GM21737 (cell line): ENCODE results near the gene UQCRHL.

Experiments
- ATAC-seq: cut with Tn5 transposase; IDR thresholded peaks from one replicate; pipeline ENCODE4 v1.9.1; 2021; ENCODE audit warnings: mild to moderate bottlenecking, moderate library complexity; ENCODE audit not compliant: unreplicated experiment

UQCRHL gene

DNA sequence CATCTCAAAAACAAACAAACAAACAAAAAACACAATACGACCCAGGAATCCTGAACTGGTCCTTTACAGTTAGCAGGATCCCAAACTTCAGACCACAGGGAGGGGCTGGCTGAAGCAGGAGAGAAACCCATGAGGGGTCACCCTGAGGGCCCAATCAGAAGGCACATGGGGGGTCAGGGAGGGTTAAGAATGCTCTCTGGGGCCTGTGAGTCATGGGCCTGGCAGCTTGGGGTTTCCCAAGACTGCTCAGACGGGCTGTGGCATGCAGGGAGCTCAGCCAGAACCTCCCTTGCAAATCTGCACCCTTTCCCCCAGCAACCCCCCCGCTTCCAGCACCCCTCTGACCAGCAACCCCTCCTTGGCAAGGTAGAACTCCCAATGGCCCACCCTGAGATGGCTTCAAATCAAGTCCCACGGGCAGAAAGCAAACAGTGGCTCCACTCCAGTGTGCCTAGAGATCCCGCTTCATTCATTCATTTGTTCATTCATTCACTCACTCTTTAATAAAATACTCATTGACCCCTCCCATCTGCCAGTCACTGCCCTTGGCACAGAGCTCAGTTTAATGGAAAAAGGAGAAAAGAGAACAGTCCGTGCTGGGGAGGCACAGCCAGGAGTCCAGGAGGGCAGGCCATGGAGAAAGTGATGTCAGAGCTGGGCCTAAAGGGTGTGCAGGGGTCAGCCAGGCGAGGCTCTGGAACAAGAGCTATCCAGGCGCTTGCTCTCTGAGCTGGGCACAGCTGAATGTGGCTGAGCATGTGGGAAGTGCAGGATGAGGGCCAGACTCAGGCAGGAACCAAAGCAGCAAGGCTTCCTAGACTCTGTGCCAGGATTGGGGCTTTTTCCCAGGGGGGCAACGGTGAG, 8.2 kb downstream of the UQCRHL start:
- ATAC-seq = no peak

GRCh38 chr1:15797614-15798390, 9.6 kb downstream of the UQCRHL start:
- no peak for ATAC-seq

GRCh38 chr1:15796086-15796462, 11.4 kb downstream of the UQCRHL start:
- no peak for ATAC-seq

GRCh38 chr1:15788624-15789301, 18.7 kb downstream of the UQCRHL start:
- no peak for ATAC-seq

- no peak for ATAC-seq
Observed at GRCh38 chr1:15786581-15786980, 20.9 kb downstream of the UQCRHL start.

GRCh38 chr1:15785683-15786082, 21.8 kb downstream of the UQCRHL start:
- ATAC-seq = no peak

GRCh38 chr1:15777909-15778707, 29.3 kb downstream of the UQCRHL start:
- no peak for ATAC-seq

DNA sequence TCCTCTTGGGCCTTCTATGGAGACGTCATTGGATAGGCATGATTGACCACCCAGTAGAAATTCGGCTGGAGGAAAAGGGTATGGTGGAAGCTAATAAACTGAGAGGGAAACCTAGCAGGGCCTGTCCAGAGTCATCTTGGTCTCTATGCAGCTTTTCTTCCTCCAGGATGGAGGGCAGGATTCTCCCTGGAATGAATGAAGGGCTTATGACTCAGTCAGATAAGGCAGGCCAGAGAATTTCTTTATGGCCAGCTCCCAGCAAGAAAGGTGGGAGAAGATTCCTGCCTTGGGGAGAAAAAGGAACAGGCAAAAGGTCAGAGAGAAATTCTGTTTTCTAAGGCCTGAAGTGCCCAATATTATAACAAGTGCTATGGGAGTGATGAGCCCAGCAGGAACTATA, 31.7 kb downstream of the UQCRHL start:
- ATAC-seq = no peak

DNA sequence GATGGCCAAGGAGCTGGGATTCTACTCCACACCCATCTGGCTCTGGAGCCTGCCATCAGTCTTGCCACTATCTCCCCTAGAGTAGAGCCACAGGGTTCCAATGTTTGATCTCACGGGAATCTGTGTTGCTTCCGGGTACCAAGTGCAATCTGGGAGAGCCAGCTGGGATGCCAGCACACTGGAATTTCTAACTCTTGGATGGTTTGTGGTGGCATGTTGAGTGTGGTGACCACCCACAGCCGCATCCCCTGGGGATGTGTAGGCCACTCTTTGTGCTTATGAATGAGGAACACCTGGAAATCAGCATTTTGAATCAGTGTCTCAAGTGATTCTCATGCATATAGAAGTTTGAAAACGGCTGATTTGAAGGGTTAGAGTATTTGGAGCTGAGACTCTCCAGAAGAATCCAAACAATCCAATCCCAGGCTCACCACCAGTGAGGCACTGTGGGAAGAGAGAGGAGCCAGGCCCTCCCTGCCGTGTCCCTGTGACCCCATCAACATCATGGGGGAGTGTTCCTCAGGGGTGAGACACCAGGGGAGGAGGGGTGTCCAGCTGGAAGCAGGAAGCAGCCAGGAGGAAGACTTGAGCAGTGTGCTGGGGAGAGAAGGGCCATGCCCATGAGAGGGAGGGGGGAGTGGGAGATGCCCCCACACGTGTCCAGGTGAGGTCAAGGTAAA, 35.5 kb downstream of the UQCRHL start:
- no peak for ATAC-seq

DNA sequence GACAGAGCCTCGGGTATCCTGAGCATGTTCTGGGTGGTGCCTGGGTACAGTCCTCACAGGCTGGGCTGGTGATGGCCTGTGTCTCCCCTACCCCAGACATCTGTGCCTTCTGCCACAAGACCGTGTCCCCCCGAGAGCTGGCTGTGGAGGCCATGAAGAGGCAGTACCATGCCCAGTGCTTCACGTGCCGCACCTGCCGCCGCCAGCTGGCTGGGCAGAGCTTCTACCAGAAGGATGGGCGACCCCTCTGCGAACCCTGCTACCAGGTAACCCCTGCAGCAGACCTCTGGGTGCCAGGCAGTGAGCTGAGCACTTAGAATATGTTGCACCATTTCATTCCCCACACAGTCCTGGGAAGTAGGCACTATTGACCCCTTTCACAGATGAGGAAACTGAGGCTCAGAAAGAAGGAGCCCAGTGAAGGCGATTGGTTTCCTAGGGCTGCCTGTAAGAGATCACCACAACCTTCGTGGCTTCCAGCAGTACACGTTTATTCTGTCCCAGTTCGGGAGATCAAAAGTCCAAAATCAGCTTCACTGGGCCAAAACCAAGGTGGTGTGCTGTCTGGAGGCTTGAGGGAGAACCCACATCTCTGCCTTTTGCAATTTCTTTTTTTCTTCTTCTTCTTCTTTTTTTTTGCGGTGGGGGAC, 37.0 kb downstream of the UQCRHL start:
- ATAC-seq = no peak

DNA sequence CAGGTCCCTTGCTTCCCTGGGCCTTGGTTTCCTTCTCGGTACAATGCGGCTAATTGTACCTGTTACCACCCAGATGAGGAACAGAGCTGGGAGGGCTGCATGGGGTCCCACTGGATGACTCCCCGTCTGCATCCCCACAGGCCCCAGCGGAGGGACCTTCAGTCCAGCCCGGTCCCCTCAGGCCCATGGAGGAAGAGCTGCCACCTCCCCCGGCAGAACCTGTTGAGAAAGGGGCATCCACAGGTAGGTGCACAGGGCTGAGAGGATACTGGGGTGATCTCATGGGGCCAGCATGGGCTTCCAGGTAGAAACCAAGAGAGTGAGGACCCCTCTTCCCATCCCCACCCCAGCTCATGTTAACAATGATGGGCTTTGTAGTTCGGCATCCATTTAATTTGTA, 39.1 kb downstream of the UQCRHL start:
- ATAC-seq = no peak

DNA sequence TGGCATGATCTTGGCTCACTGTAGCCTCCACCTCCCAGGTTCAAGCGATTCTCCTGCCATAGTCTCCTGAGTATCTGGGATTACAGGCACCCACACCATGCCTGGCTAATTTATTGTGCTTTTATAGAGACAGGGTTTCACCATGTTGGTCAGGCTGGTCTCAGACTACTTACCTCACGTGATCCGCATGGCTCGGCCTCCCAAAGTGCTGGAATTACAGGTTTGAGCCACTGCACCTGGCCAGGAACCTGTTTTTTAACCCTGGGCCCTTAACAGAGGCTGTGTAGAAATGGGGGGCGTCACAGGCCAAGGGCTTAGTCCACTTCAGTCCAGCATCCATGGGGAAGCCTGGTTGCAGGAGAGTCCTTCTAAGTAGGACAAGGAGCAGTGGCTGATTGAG, 39.5 kb downstream of the UQCRHL start:
- ATAC-seq = no peak

DNA sequence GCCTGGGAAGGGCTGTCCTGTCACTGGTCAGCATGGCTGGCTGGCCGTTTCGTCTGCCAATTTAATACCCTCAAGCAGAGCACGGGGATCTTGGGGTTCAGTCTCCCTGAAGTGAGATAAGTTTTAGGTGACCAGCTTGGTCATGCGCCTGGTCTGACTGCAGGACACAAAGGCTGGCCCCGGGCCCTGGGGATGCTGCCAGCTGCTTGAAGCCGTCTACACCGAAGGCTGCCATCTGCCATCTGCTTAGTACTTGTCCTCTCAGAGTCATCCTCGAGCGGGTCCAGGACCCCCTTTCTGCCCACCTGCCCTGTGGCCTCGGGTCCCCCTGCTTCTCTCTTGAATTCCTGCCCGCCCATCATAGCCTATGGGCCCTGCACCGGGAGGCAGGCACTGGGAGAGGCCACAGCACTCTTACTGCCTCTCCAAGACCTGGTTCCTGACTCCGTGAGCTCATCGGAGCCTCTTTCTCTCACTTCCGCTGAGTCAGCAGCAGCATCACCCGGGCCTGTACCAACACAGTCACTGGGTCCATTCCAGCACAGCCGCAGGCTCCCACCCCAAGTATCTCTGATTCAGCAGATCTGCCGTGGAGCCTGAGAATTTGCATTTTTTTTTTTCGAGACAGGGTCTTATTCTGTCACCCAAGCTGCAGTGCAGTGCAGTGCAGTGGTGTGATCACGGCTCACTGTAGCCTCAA, 41.8 kb downstream of the UQCRHL start:
- no peak for ATAC-seq

GRCh38 chr1:15764890-15765289, 42.6 kb downstream of the UQCRHL start:
- ATAC-seq = no peak

DNA sequence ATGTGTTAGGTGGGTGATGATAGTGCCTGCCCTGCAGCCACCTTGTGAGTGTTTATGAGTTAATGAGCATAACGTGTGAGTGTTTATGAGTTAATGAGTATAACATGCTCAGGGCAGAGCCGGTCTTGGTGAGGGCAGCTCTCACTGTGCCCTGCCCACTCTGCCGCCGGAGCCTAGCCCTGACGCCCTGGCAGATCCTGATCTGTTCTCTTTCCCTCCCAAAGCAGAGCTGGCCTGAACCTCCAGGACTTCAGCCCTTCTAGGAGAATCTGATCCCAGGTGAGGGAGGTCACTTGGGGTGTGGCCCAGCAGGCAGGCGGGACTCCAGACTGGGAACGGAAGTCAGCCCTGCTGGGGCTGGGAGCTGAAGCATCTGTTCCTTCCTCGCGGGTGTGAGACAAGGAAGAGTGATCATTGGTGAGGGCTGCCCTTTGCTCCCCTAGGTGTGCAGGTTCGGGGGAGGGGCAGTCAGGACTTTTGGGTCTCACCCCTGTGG, 43.1 kb downstream of the UQCRHL start:
- no peak for ATAC-seq

DNA sequence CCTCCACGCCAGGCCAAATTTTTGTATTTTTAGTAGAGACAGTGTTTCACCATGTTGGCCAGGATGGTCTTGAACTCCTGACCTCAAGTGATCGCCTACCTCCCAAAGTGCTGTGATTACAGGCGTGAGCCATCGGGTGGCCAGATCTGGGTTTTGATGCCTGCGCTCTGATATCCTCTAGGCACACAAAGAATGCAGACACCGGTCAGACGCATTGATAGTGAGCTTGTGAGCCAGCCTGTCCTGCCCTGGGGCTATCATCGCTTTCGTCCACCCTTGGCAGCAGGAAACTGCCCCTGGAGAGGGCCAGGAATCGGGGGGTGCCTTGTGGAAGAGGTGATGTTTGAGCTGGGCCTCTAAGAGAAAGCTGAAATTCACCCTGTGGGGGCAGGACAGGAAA, 44.9 kb downstream of the UQCRHL start:
- no peak for ATAC-seq

DNA sequence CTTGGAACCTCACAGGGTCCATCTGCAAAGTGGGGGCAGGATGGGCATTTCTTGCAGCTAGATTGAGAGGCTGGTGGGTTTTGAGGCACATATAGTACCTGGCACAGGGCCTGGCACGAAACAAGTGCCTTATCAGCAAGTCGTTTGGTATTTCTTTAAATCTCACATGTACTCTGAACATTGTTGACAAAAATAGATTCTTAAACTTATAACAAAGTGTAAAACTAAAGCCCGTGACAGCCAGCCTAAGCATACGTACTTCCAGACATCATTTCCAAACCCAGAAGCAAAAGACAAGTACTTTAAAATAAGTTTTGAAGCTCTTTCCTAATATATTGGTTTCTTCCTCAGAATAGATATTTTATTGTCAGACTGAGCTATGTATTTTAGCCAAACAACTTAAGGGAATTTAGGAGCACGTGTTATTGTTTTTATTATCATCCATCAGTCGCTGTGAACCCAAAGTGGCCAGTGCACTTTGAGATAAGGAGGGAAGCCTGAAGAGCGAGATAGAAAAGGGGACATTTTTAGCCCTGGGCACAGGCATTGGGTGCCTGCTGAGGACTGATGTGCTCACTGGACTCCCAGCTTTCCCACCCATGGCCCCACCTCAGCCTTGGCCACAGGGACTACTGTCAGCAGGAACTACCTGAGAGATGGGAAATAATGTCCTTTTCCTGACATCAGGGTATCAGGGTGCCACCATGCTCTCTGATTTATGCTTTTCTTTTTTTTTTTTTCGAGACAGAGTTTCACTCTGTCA, 45.9 kb downstream of the UQCRHL start:
- ATAC-seq = no peak

DNA sequence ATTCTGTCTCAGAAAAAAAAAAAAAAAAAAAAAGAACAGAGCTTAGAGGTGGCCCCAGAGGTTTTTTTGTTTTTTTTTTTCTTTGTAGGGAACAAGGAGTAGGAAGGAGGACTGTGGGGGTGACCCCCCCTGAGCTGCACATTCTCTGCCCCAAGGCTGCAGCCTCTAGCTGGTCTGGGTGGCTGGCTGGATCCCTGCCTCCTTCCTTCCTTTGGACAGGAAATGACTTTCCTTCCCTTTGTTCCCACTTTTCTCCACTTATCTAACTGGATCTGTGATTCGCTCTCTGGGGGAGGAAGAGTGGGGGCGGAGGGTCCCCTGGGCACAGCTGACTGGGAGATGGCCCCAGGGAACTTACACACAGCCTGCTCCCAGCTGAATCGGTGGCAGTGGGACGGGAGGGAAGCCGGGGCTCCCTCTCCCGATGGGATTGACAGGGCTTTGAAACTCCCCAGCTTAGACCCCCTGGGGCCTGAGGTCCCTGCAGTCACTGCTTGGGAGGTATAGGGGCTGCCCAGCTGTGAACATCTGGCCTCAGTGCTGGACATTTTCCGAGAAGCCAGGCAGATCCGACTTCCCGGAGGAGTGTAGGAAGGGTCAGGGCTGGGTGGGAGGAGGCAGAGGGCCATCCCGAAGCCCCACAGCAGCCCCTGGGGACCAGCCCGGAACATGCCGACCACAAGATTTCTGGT, 46.8 kb downstream of the UQCRHL start:
- ATAC-seq = no peak
